ENCODE measurements around the gene SLC2A4RG.

- no peak for TF ChIP-seq ZNF331 (CRISPR knock-in tag; IDR thresholded peaks at IDR 0.05)
- TF ChIP-seq POLR2A (IDR thresholded peaks at IDR 0.05; ENCODE audit: insufficient read depth in 1 of 2, low read depth in 2 of 2, low read length in 2 of 2), result peak in 1 of 2 experiments; percentile 46; a peak in 1 of 4 replicates
- no peak for TF ChIP-seq RAD21 (CRISPR knock-in tag; IDR thresholded peaks at IDR 0.05)
- no peak for TF ChIP-seq EZH2 (conservative IDR thresholded peaks at IDR 0.05; ENCODE audit: low read depth, low read length)
- no peak for TF ChIP-seq ARNT2 (CRISPR knock-in tag; IDR thresholded peaks at IDR 0.05; ENCODE audit: low read depth)
Measured at GRCh38 chr20:63732118-63733095, 7.2 kb upstream of the SLC2A4RG start.

Data from HepG2 (cell line).